GM18526 (cell line): ENCODE results near the gene CAV3.

Source experiments
- POLR2A ChIP-seq: IDR thresholded peaks from 3 replicates; pipeline ENCODE4 v1.6.1; 2011; ENCODE audit not compliant: insufficient read length; ENCODE audit errors: extremely low read depth

The CAV3 gene

DNA sequence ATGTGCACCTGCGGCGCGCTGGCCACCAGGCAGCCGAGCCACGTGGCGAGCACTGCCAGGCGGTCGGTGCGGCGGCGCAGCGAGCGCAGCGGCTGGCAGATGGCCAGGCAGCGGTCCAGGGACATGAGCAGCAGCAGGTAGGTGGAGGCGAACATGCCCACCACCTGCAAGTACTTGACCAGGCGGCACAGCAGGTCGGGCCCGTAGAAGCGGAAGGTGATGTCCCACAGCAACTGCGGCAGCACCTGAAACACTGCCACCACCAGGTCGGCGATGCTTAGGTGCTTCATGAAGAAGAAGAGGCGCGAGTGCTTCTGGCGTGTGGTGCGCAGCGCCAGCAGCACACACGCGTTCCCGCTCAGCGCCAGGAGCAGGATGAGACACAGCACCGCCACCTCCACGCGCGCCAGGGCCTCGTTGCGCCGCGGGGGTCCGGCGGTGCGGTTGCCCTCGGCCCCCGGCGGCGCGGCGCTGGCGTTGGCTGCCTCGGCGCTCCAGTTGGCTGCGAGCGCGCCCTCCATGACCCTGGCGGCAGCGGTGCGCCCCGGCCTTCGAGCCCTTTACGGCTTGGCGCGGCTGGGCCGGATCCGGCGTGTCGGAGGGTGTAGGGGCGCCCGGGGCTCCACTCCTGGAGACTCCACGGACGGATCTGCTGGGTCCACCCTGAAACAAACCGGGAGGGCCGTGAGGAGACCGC, 34.2 kb downstream of the CAV3 start:
- peak; percentile 15 for TF ChIP-seq POLR2A

DNA sequence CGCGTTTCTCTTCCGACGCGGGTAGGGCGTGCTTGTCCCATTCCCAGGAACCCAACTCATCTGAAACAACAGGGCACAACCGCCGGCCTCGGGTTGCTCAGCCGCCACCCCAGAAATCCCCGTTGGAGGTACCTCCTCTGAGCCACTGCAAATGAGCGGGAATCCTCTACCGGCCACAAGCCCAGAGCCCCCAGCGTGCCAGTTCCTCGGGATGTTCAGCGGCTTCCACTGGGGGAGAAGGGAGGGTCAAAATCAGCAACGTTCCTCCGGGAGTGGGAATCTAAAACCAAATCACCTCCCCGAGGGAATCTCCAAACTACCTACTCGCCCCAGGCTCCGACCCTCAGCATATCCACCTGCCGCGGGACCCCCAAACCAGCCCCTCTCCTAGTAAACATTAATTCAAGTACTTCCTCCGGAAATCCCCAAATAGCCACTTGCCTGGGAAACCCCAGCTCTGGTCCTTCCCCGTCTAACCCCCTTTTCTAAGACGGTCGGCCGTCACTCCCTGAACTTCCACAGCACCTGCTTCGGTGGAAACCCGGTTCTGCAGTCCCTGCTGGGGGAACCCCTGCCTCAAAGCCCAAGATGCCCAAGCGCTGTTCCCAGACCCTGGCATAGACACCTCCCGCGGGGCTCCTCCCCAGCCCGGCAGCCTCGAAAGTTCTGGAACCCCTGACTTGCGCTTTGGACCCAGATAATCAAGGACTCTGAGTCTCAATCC, 34.9 kb downstream of the CAV3 start:
- peak; percentile 2 for TF ChIP-seq POLR2A

GRCh38 chr3:8769088-8769822, 35.7 kb downstream of the CAV3 start, which contains the start of gene OXTR:
Gene OXTR (minus strand): TSS chr3:8769613. CDS start chr3:8768187, 1,426 bp downstream.
- peak; percentile 30 for TF ChIP-seq POLR2A

- no peak for TF ChIP-seq POLR2A
Observed at GRCh38 chr3:8773941-8774542, 40.4 kb downstream of the CAV3 start.

DNA sequence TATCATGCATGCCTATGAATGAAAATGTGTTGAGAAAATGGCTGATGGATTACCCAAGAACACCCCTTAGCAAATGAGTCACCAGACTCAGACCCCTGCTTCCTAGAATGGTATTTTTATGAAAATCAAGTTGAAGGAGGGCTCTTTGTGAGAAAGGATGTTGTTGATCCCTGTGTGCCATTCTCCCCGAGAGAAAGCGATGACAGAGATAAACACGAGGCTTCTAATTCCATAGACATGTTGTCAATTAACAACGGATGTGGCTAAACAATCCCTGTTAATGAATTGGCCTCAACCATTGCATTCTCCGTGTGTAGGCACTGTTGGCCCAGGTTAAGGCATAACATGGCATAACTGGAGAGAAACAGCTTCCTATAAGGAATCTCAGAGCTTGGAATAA, 41.6 kb downstream of the CAV3 start:
- no peak for TF ChIP-seq POLR2A

GRCh38 chr3:8775602-8776001, 42.0 kb downstream of the CAV3 start:
- TF ChIP-seq POLR2A = no peak

DNA sequence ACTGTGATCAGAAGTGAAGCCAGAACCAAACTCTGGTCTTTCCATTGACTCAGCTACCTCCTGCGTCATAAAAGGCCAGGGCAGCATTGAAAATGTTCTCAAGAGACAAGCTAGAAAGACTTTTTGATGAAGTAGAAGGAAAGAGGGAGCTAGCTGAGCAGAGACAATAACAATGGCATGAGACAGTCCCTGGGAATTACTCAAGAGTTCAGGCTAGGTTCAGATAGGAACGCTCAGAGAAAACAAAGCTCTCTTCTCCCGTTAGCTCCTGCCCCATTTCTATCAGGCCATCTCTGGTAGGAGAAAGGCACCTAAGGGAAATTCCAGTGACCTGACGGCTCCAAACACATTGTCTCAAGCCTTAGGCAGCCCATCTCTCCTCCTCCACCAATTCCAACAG, 42.8 kb downstream of the CAV3 start:
- TF ChIP-seq POLR2A = no peak

DNA sequence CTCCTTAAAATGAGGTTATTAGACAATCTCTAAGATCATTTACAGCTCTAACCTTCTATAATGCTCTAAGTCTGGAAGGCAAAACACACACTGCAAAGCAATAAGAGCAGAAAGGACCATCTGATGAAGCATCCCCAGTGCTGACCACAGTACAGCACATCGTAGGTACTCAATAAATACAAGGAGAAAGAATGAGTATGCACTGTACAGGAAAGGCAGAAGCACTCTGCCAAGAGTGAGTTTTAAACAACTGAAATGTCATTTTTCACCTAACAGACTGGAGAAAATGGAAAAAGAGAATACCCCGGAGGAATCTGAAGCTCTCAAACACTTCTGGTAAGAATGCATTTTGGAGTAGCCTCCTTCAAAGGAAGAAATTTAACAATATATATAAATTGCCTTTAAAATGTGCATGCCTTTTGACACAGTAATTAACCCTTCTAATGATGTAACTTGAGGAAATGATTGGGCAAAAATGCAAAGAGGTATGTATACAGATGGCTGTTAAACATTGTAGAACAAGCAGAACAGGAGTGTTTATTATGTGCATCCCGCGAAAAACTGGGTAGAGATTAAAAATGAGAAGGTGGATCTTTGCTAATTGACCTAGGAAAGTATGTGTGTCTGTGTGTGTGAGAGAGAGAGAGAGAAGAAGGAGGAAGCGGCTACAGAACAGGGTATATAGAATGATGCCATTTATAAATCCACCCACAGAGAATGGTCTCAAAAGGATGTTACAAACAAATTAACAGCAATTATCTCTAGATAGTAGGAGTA, 43.8 kb downstream of the CAV3 start:
- TF ChIP-seq POLR2A = no peak

GRCh38 chr3:8777978-8778267, 44.3 kb downstream of the CAV3 start:
- TF ChIP-seq POLR2A = no peak

GRCh38 chr3:8778475-8778874, 44.9 kb downstream of the CAV3 start:
- no peak for TF ChIP-seq POLR2A

DNA sequence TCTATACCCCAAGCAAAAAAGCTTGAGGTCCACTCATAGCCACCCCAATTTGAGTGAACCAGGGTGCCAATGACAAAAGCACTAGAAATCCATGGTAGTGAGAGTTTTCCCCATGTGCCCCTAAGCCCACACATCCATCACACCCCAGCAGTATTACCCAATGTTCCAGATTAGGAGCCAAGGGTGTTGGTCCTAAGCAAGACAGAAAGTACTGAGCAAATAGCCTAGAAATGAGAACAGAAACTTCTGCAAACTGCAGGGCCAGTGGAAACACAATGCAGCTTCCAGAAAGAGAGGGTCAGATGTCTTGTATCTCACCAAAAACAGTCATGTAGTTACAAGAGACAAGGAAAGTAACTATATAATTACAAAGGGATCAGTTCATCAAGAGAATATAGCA, 46.7 kb downstream of the CAV3 start:
- TF ChIP-seq POLR2A = no peak

DNA sequence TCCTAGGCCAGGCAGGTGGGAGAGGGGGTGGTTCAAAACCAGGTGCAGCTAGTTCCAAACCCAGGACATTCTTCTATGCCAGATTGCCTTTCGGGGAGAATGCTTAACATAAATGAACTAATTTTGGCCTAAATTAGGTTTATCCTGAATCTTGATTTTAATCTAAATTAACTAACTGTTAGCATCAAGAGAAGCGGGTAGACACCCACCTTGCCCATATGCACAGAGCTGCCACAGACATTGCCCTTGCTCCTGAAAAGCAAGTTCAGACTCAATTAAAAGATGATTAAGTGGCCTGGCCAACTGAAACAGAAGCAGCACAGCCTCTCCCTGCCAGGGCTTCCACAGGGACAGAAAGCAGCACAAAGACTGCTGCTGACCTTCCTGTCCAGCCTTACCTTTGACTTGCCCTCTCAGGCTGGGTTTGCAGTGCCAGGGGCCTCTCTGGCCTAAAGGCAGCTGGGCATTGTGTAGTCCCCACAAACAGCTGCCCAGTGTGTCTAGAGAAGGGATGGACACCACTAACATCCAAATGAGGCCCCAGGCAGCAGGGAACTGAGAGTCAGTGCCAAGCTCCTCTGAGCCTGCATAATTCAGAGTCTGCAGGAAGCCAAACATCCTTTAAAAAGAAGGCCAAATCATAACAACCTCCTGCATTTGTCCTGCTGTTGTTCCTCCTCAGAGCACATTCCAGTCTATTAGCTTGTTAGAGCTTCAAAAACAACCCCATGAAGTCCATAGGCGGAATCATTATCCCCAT, 51.3 kb downstream of the CAV3 start:
- no peak for TF ChIP-seq POLR2A

DNA sequence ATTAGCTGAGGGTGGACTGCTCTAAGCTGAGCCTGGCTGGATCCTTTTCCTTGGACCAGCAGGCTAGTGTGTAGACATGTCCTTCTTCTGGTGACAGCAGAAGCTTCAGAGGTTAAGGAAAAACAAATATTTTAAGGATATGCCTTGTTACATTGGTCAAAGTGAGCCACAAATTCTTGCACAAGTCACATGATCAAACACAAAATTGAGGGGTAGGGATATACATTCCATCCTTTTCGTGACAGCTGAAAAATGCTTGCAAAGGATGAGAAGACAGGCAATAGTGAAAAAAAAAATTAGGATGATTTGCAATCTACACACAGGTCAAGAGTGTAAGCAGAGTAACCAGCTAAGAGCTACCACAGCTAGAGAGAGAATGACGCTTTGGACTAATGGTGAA, 56.9 kb downstream of the CAV3 start:
- no peak for TF ChIP-seq POLR2A

DNA sequence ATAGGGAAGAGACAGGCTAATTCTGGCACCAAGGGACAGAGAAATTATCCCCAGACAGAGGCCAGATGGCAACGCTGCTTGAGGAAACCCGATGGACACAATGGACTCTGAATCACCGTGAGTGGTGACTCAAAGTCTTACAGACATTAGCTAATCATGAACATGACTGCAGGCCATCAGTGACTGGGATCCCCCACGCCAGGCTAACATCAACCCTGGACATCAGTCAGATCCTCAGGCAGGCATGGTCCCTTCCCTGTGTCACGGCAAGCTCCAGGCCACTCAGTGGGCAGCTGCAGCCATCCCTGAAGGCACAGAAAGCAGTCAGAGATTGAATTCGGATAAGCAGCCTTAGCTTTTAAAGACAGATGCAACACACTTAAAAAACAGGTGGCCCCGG, 59.6 kb downstream of the CAV3 start:
- no peak for TF ChIP-seq POLR2A
